GM12873 (cell line): ENCODE data around the gene GAB3.

Source experiments
- CTCF ChIP-seq: IDR thresholded peaks from 2 replicates; pipeline ENCODE4 v1.5.1; 2012; ENCODE audit warnings: low read depth, mild to moderate bottlenecking, moderate library complexity, low read length, control low read depth; ENCODE audit not compliant: insufficient read depth; ENCODE audit errors: missing control alignments

The GAB3 gene

GRCh38 chrX:154732421-154733065 is 18.3 kb downstream of the GAB3 start:
- TF ChIP-seq CTCF, result no peak

DNA sequence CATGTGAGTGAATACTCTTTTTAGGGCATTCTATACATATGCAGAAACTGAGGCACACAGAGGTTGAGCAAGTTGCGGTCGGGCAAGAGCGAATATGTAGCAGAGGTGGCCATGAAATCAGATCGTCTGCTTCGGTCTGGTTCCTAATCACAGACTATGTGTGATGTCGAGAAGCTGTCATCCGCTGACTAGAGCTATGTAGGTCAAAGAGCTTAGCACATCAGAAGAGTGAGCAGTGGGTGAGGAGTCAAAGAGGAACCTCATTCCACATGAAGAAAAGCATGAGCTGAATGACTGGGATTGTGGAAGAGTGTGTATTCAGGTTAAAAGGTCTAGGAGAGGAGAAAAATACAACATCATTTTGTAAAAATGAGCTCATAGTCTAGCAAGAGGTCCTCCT is 19.0 kb downstream of the GAB3 start:
- no peak for TF ChIP-seq CTCF

GRCh38 chrX:154731184-154731583 is 19.7 kb downstream of the GAB3 start:
- no peak for TF ChIP-seq CTCF

- TF ChIP-seq CTCF, result no peak
Measured at GRCh38 chrX:154730253-154730891, 20.5 kb downstream of the GAB3 start.

GRCh38 chrX:154729439-154729838 is 21.4 kb downstream of the GAB3 start:
- no peak for TF ChIP-seq CTCF

DNA sequence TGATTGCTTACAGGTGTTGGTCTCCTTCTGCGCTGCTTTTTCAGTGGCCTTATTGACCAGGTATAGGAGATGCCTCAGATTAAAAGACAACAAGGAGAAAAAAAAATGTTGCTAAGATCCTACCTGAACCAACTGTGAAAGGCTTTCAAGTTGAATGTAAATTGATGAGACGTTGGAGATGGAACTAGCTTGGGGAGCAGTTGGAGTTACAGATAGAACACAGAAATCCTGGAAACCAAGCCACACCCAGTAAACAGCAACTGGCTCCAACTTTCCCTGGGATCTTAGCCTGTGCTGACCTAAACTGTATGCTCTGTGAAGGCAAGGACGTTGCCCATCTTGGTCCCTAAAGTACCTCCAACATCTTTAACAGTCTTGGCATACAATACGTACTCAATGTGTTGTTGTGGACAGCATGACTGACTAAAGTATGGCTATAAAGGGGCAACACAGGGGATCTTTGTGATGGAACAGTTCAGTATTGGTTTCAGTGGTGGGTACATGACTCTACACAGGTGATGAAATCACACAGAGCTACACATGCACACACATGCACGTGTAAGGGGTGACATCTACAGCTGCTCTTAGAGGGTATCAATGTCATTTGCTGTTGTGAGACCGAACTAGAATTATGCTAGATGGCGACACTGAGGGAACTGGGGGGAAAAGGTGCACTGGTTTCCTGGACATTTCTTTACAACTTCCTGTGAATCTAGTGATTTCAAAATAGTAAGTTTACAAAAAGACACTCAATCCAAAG is 22.3 kb downstream of the GAB3 start:
- TF ChIP-seq CTCF, result no peak

- no peak for TF ChIP-seq CTCF
Measured at GRCh38 chrX:154727871-154728270, 23.0 kb downstream of the GAB3 start.
